Chondrocyte (in vitro differentiated cells): ENCODE measurements around the gene NR1I2. TPM values are rescaled to one million over a fixed set of nuclear protein-coding genes. Genes with fewer than 3 reads are reported as not detected.

Source experiments
- DNase-seq: peaks from one replicate; pipeline ENCODE4 v3.0.0; 2021; ENCODE audit warnings: mixed read lengths, low spot score
- H3K27ac Mint-ChIP-seq: one replicate; pipeline ENCODE4 v1.8.0; 2021; ENCODE audit warnings: mild to moderate bottlenecking, moderate library complexity, mixed read lengths; ENCODE audit not compliant: unreplicated experiment
- H3K27me3 Mint-ChIP-seq: 2 replicates; pipeline ENCODE4 v1.8.0; 2021; ENCODE audit warnings: low read depth, mixed read lengths
- H3K36me3 Mint-ChIP-seq: 2 replicates; pipeline ENCODE4 v1.8.0; 2021; ENCODE audit warnings: low read depth, mixed read lengths
- H3K4me1 Mint-ChIP-seq: 2 replicates; pipeline ENCODE4 v1.8.0; 2021; ENCODE audit warnings: low read depth, mild to moderate bottlenecking, mixed read lengths
- H3K4me3 Mint-ChIP-seq: one replicate; pipeline ENCODE4 v1.8.0; 2021; ENCODE audit warnings: mild to moderate bottlenecking, moderate library complexity, mixed read lengths; ENCODE audit not compliant: unreplicated experiment
- H3K9me3 Mint-ChIP-seq: 2 replicates; pipeline ENCODE4 v1.8.0; 2021; ENCODE audit warnings: low read depth, mixed read lengths
- total RNA-seq: library from RNA; stranded (reverse); gene quantifications from 3 replicates; pipeline ENCODE4 v1.2.1, GENCODE V29; 2021
- TF ChIP-seq, protein P1 (sequence below): fragments of 200-600 bp; sonication (generic); IDR thresholded peaks from 2 replicates; pipeline ENCODE4 v1.5.0; 2021; ENCODE audit warnings: antibody characterized with exemption, mild to moderate bottlenecking, moderate library complexity

The NR1I2 gene
- total RNA-seq, 1 donor from 2014 or later = not detected

DNA sequence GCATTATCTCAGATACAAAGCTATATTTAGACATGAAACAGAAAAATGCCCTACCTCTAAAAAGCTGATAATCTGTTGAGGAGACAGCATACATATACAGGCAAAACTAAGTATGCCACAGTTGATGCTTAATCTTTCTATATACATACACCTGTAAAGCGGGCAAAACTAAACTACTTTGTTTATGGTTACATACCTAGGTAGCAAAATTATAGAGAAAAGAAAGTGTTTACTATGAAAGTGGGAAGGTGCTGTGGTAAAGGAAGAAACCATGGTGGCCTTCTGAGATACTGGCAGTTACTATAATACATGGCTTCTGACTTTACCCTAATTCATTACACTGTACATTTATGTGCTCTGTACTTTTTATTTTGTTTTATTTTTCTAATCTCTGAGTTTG lies 36.0 kb upstream of the NR1I2 start:
- Mint-ChIP-seq H3K9me3 (no peaks in the 10 kb centered on the region), H3K27ac (no peak overlapping the region), H3K4me1 (no peaks in the 10 kb centered on the region), H3K27me3 (no peaks in the 10 kb centered on the region), H3K36me3 (no peaks in the 10 kb centered on the region), H3K4me3 (no peak overlapping the region)
- TF ChIP-seq, protein P1, sequence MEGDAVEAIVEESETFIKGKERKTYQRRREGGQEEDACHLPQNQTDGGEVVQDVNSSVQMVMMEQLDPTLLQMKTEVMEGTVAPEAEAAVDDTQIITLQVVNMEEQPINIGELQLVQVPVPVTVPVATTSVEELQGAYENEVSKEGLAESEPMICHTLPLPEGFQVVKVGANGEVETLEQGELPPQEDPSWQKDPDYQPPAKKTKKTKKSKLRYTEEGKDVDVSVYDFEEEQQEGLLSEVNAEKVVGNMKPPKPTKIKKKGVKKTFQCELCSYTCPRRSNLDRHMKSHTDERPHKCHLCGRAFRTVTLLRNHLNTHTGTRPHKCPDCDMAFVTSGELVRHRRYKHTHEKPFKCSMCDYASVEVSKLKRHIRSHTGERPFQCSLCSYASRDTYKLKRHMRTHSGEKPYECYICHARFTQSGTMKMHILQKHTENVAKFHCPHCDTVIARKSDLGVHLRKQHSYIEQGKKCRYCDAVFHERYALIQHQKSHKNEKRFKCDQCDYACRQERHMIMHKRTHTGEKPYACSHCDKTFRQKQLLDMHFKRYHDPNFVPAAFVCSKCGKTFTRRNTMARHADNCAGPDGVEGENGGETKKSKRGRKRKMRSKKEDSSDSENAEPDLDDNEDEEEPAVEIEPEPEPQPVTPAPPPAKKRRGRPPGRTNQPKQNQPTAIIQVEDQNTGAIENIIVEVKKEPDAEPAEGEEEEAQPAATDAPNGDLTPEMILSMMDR = no peak
- no peak for DNase-seq

DNA sequence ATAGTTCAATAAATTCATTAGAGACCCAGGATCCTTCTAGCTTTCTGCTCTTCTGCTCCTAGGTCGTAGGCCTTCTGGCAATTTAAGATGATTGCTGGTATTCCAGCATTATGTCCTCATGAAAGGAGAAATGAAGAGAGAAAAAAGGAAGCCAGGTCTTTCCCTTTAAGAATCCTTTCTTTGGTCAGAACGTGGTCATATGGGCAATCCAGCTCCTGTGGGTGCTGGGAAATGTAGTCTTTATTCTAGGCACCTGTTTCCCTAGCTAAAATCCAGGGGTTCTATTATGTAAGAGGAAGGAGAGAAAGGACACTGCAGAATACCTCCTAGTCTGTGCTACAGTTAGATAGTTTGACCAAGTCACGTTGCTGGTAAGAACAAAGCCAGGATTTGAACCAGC lies 35.5 kb upstream of the NR1I2 start:
- H3K27ac Mint-ChIP-seq = no peak overlapping the region
- H3K9me3 Mint-ChIP-seq = no peaks in the 10 kb centered on the region
- H3K36me3 Mint-ChIP-seq = no peaks in the 10 kb centered on the region

DNA sequence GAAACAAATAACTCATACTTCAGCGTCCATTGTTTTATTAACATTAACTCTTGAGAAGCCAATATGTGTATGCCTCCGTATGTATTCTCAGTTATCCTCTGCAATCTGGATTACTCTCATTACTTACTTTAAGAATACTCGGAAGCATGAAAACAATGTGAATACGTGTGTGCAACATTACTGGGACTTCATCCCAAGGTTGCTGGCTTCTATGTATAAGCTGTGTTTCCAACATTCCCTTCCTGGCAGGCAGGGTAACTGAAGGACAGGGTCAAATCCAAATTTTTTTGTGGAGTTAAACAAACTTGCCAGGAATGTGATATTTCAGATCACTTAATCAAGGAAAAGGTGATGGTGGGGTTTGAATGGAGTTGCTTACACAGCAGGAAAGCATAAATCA lies 34.5 kb upstream of the NR1I2 start:
- no peak for DNase-seq
- Mint-ChIP-seq H3K27me3 (no peaks in the 10 kb centered on the region), H3K4me3 (no peak overlapping the region), H3K9me3 (peaks cover 2% of the 10 kb centered on the region), H3K4me1 (peaks cover 11% of the 10 kb centered on the region), H3K27ac (no peak overlapping the region), H3K36me3 (no peaks in the 10 kb centered on the region)
- TF ChIP-seq, protein P1 = no peak

More for the DNA sequence above, 35.5 kb upstream of the NR1I2 start:
- TF ChIP-seq, protein P1 = no peak
- H3K4me3 Mint-ChIP-seq = no peak overlapping the region
- H3K4me1 Mint-ChIP-seq = peaks cover 2% of the 10 kb centered on the region
- DNase-seq = no peak
- no peaks in the 10 kb centered on the region for H3K27me3 Mint-ChIP-seq

DNA sequence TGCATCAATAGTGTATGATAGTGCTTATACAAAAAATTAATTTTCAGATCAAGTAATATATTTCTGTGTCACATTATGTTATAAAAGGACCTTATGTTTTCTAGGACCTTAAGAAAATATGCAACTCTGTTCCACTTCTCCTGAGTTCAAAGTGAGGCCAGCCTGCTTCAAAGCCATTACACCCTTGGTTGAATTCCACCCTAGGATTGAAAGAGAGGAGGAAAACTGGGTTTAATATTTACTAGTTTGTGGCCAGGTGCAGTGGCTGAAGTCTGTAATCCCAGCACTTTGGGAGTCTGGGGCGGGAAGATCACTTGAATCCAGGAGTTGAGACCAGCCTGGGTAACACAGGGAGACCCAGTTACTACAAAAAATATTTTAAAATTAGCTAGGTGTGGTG lies 32.9 kb upstream of the NR1I2 start:
- Mint-ChIP-seq H3K27me3 (no peaks in the 10 kb centered on the region), H3K27ac (no peak overlapping the region), H3K4me1 (peaks cover 11% of the 10 kb centered on the region), H3K36me3 (no peaks in the 10 kb centered on the region), H3K4me3 (no peak overlapping the region), H3K9me3 (peaks cover 10% of the 10 kb centered on the region)
- TF ChIP-seq, protein P1 = no peak
- DNase-seq = no peak

DNA sequence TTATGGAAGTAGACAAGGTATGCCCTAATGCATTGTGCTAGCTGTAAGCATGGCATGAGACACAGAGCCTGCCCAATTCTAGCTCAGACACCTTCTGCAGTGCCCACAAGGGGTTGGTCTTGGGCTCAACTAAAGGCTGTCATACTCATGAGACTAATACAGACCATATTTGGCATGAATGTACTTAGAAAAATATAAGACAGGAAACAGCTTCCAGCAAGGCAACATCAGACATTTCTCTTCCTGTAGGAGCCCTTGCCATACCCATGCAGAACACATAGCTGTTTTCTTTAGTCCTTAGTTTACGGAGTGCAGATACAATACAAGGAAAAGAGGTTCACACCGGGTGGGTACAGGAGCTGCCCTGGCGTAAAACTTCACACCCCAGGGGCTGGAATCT lies 30.5 kb upstream of the NR1I2 start:
- TF ChIP-seq, protein P1 = no peak
- no peak overlapping the region for H3K4me3 Mint-ChIP-seq
- no peaks in the 10 kb centered on the region for H3K27me3 Mint-ChIP-seq
- H3K27ac Mint-ChIP-seq = peak overlapping the region; percentile 57
- H3K36me3 Mint-ChIP-seq = peaks cover 3% of the 10 kb centered on the region
- no peak for DNase-seq
- peaks cover 27% of the 10 kb centered on the region for H3K9me3 Mint-ChIP-seq
- peaks cover 11% of the 10 kb centered on the region for H3K4me1 Mint-ChIP-seq
